SK-N-DZ (cell line): ENCODE measurements around the gene EXOSC2.
"Not testable (repeated sequence)": the region's sequence is repeated elsewhere in the genome, so short reads cannot be mapped to it uniquely, and the experiment has no call there.

Source experiments
- DNase-seq: peaks from one replicate; pipeline ENCODE4 v3.0.0-alpha.2; 2015; ENCODE audit warnings: low spot score

Gene EXOSC2

DNA sequence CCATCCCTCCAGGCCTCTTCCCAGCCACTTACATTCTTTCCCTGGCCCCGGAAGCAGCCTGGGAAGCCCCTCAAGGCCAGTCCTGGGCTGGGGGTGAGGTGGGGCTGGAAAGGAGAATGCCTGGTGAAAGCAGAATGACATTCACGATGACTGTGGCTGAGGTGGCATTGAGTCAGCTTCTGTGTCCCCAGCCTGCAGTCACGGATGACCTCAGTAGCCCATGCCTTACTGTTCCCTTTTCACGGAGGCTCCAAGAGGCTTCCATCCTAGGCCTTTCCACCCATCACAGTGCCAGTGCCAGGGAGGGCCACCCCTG, 26.5 kb upstream of the EXOSC2 start:
- no peak for DNase-seq

DNA sequence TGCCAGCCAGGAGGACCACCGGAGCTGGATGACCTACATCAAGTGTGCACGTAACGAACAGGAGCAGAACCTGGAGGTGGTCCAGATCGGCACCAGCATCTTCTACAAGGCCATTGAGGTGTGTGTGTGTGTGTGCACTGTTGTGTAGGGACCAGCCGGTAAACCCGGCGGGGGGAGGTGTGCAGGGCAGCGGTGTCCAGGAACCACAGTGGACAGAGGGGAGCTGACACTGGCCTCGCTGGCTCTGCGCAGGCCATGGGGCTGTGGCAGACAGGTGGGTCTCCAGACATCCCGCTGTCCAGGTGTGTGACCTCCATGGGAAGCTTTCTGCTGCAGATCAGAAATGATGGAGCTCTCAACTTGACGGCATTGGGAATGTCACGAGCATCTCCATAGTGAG, 25.4 kb upstream of the EXOSC2 start:
- no peak for DNase-seq

DNA sequence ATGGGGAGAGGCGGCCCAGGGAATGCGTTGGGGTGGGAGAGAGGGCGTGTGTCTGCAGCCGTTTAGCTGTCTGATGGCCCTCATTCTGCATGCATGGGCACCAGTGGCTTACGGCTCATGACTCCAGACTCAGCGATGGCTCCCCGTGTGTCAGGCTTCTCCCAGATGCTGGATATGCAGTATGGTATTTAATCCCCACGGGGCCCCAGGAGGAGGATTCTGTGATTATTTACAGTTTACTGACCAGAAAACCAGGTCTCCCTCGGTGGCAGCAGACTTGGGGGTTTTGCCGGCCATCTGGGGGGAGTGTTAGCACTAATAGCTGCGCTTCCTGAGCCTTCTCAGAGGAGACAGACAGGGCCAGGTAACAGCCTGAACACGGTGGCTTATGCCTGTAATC, 24.9 kb upstream of the EXOSC2 start:
- no peak for DNase-seq

DNA sequence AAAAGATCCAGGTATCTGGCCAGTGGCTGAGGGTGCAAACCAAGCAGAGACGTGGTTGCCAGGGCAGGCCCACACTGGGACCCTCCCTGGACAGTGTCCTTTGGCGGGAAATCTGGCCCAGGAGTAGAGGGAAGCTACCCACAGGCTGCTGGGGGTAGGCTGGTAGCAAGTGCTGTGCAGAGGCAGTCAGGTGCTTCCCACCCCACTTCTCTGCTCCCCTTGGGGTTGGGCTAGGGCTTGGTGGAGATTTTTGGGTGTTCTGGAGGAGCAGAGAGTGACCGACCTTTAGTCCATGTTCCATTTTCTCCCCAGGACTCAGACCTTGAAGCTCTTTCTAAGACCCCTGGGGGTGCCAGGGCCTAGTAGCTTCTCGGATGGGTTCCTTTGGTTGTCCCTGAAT, 23.6 kb upstream of the EXOSC2 start:
- DNase-seq: no peak

DNA sequence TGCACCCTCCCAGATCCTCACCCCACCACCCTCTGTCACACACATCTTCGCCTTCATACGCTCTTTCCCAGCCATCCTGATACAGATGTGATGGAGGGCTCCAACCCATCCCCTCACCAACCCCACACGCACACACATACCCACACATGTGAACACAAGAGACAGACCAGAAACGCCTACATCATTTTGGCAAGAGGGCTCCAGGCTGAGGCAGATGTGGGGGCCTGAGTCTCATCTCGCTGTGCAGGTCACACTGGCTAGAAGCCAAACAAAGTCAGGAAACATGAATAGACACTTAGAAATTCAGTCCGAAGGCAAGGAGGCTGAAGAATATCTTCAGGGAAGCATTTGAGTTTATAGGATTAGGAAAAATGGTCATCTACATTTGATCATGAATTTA, 22.9 kb upstream of the EXOSC2 start:
- no peak for DNase-seq

DNA sequence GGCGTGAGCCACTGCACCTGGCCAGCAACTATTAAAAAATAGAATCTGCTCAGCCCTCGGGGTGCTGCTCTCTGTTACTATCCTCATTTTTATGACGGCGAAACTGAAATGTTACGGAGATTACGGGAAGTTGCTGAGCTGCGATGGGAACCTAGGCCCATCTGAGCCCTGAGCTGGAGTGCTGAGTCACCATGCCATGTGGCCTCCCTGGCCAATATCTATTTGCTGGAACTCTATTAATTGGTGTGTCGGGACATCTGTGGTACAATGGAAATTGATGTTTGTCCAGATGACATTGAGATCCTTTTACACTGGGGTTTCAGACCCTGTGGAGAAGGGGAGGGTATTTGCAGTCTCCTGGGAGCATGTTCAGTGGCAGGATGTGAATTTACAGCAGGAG, 21.1 kb upstream of the EXOSC2 start:
- no peak for DNase-seq

DNA sequence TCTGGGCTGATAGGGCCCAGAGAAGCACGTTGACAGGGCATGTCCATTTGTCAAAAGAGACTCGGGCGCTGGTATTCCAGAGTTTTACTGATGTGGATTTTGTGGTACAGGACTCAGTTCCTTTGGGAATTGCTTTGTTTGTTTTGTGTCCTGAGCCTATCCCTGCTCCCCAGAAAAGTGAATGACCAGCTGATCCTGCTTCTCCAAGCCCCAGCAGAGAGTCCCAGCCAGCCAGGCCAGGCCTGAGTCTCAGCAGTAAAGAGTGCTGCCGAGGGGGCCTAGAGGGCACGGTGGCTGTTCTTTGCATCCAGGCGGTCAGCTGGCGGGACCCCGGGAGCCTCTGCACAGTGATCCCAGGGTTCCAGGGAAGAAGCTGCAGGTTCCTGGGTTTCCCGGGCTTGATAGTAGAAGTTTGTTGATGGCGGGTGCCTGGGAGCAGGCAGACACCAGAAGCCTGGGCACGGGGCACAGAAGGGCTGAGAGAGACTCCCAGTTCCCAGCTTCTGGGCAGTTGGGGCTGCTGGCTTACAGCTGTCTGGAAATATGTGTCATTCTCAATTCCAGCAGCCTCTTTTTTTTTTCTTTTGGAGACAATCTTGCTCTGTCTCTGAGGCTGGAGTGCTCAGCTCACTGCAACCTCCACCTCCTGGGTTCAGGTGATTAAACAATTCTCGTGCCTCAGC, 20.5 kb upstream of the EXOSC2 start:
- no peak for DNase-seq

DNA sequence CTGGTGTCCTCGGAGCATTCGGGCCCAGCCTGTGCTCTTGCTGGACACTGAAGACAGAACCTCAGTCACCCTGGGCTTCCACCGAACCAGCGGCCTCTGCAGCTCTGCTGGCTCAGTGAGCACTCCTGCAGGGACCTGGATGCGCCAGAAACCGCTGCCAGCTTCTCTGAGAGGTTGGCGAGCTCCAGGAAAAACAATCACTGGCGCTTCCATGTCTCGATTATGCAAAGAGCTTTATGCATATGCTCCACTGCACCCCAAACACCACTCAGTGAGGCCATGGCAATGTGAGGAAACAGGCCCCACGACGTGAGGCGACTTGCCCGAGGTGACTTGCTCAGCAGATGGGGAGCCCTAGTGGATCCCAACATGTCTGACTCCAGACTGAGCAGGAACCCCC, 18.2 kb upstream of the EXOSC2 start:
- DNase-seq: no peak

DNA sequence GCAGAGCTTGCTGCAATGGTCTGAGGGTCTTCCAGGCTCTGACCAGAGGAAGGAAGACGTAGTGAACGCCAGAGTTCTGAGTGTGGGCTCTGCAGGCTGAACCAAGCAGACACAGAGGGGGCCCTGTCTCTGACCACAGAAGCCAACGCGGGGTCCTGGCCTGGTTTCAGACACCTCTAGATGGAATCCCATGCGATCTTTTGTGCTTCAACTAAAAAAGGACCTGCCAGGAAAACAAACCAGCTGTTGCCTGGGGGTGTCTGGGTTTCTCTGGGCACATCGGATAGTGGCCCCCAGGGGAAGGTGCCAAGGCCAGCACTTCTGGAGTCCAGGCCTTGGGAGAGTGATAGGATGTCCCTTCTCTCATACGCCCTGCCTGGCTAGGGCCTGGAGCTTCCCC, 16.3 kb upstream of the EXOSC2 start:
- no peak for DNase-seq

DNA sequence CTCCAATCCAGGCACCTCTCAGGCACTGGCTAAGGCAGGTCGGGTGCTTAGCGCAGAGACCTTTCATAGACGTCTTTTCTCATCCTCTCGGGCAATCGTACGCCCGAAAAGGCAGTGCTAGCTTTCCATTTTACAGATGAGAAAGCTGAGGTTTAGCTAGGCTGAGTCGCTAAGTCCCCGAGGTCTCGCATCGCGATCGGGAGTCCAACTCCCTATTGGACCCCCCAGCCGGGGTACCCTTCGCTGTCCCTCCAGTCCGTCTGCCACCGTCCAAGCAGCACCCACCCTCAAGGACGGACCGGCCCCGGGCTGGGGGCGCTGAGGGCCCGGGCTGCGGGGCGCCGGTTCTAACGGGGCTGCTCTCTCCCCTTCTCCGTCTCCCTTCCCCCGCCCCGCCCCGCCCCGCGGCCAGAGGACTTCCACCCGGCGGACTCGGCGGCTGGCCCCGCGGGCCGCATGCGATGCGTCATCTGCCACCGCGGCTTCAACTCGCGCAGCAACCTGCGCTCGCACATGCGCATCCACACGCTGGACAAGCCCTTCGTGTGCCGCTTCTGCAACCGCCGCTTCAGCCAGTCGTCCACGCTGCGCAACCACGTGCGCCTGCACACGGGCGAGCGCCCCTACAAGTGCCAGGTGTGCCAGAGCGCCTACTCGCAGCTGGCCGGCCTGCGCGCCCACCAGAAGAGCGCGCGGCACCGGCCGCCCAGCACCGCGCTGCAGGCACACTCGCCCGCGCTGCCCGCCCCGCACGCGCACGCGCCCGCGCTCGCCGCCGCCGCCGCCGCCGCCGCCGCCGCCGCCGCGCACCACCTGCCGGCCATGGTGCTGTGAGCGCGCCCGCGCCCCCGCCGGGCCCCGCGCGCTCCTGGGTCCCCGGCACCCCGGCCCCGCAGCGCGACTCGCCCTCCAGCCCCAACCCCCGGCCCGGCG, 12.5 kb upstream of the EXOSC2 start:
- peak; percentile 88 for DNase-seq

DNA sequence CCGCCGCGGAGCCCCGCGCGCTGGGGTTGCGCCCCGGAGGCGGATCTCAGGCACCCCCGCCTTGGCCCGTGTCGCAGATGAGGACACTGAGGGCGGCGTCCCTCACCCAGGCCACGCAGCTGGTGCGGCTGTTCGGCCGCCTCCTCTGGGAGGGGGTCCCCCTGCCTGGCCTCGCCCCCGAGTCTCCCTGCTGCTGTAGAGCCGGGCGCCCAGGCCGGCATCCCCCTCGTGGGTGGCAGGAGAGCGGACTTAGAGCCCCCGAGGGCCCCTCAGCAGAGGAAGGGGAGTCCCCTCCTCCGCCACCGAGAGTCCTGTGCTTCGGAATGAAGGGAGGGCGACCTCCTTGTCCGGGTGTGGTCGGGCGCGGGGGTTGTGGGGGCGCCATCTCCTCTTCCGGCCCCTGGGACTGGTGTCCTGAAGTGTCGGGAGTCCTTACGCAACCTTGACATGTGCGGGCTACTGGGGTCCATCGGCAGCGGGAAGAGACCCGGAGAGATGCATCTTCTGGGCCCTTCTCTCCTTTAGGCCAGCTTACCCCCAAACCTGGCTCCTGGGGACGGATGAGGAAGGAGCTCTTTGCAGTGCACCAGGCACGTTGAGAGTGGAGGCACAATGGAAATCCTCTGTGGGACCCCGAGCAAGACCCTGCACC, 11.7 kb upstream of the EXOSC2 start:
- DNase-seq: peak; percentile 60

DNA sequence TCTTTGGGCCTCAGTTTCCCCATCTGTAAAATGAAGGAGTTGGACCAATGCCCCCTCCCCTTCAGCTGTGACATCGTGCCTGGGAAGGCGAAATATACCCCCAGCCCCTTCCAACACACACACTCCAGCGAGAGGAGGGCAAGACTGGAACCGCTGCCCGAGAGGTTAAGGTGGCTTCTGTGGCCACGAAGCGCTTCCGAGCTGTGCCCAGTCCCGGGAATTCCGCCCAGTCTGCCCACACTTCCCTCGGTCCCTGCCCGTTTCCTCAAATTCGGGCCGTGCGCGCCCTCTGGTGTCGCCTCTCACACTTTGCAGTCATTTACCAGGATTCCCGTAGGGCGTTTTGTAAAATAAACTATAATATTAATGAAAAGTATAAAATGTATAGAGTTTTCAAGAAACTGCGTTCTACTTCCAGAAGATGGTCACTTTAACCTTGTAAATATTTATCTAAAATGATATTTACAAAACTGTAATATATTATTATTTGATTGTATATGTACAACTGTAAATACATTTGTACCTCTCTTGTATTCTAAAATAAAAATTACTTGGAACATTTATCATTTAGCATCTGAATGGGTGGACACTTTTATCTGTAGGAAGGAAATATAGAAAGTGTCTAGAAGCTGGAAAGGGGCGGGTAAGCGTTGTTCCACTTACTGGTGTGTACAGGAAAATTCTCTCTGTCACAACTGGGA, 11.0 kb upstream of the EXOSC2 start:
- DNase-seq: peak; percentile 77

DNA sequence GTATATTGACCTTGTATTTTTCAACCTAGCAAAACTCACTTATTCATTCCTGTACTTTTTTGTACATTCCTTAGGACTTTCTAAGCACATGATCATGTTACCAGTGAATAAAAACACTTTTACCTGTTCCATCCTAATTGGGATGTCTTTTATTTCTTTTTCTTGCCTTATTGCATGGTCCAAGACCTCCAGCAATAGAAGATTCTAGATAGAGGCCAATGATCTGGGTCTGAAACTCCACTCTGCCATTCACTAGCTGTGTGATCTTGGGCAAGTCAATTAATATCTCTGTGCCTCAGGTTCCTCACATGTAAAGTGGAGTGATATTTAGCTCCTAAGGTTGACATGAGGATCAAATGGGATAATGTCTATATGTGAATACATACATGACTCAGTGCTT, 8.5 kb upstream of the EXOSC2 start:
- no peak for DNase-seq

DNA sequence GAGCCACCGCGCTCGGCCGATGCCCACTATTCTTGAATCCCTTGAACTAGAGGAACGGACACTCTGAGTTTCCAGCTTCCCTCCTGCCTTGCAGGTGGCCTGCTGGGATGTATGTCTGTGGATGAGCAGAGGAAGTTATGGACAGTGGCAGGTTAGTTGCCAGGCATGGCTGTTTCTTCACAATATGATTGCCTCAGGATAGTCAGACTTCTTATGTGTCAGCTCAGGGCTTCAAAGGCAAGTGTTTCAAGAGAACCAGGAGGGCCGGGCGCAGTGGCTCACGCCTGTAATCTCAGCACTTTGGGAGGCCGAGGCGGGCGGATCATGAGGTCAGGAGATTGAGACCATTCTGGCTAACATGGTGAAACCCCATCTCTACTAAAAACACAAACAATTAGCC, 7.6 kb upstream of the EXOSC2 start:
- DNase-seq: not testable (repeated sequence)

DNA sequence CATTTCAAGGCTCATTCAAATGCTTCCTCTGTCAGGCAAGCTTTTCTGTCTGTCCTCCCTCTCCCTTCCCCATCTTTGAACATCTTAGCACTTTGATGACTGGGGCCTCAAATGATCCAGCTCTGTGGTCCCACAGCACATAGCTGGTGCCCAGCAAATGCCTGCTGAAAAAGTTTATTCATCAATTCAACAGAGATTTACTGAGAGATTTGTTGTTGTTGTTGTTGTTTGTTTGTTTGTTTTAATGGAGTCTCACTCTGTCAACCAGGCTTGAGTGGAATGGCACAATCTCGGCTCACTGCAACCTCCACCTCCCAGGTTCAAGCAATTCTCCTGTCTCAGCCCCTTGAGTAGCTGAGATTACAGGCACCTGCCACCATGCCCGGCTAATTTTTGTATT, 6.0 kb upstream of the EXOSC2 start:
- DNase-seq: no peak

DNA sequence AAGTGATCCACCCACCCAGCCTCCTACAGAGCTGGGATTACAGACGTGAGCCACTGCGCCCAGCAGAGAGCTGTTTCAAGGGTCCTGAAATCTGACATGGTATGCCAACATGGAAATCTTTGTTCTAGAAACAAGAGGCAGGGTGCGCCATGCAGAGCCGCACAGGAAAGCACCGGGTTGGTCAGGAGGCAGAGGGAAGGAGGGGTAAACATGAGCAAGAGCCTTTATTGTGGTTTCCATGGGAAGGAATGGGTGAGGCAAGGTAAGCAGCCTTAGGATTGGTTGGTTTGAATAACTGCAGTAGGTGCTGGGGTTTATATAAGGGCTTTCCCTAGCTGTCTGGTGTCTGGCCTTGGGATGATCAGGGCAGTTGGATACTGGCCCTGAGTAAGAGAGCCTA, 5.5 kb upstream of the EXOSC2 start:
- no peak for DNase-seq

DNA sequence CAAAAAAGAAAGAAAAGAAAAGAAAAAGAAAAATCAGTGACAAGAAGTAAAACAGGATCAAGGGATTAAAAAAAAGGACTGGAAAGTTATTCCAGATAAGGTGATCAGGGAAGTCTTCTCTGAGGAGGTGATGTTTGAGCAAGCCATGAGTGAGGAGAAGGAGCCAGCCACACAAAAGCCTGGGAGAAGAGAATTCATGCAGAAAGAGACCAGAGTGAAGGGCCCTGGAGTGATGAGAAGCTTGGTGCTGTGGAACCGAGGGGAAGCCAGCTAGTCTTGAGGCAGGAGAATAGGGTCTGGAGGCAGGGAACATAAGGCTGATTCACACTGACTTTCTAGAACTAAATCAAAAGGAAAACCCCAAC, 4.0 kb upstream of the EXOSC2 start:
- no peak for DNase-seq

DNA sequence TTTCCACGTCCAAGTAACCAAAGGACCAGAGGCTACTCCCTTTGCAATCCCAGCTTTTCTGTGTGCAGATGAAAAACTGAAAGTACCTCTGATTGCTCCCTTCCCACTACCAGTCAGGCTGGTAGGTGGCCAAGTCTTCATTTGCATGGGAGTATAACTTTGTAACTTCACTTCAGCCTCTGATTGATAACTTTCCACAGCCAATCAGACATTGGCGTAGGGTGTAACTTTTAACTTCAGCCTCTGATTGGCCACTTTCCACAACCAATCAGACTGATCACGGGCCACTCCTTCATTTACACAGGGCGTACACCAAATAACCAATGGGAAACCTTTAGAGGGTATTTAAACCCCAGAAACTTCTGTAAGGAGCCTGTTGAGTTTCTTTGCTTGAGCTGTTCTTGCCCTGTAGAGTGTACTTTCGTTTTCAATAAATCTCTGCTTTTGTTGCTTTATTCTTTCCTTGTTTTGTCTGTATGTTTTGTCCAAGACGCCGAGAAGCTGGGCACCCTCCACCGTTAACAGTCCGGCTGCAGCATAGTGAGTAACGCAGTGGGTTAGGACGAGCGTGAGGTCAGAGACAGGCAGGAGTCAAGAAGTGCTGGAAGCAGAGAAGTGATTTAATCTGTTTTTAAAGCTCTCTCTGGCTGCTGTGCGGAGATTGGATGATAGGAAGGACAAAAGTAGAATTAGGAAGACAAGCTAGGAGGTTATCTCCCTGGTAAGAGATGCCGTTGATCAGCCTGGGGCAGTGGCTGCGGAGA, 3.5 kb upstream of the EXOSC2 start:
- peak; percentile 90 for DNase-seq

DNA sequence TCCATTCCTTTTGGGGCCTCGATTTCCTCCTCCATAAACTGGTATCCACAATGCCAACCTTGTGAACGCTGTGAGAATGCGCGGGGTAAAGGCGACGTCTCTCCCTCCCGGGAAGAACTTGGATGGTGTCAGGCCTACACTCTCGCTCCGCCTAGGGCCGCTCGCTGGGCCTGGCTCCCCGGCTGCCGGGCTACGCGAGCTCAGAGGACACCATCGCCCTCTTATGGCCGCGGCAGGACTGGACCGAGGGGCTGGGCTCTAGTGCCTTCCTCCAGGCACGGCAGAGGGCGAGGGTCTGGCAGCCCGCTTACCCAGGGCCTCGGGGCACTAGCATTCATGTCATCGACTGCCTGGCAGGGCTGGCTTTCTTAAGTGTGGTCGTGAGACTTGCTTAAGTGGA, 1.3 kb upstream of the EXOSC2 start:
- DNase-seq: no peak

DNA sequence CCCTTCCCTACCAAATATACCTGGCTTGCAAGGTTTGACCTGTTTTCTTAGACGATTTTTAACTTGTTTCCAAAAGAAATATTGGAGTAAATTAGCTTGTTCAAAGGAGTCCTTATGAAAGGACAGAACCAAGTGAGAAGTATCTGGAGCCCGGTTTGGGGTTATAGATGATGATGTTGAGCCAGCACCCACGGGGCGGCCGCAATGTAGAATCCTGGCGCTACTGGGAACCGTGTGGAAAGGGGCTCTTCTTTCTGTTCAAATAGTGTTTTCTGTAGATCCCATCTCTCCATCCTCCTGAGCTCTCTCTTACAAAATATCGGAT, 517 bp upstream of the EXOSC2 start:
- no peak for DNase-seq

DNA sequence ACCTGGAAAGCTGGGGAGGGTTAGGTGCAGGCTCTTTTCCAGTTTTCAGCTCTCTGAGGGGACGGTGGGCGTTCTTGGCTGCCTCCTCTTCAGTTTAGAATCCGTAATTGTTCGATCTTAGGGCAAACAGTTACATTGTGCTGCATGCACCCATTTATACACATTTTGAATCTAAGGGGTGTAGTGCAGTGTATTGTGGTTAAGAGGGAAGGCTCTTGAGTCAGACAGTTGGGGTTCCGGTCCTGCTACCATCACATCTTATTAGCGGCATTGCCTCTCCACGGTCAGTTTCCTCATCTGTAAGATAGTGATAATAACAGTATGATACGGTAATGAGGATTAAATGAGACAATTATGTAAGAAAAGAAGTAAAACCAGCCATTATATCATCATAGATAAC, 625 bp downstream of the EXOSC2 start:
- no peak for DNase-seq
